Measurements from ENCODE around the gene AP2A2.

DNA sequence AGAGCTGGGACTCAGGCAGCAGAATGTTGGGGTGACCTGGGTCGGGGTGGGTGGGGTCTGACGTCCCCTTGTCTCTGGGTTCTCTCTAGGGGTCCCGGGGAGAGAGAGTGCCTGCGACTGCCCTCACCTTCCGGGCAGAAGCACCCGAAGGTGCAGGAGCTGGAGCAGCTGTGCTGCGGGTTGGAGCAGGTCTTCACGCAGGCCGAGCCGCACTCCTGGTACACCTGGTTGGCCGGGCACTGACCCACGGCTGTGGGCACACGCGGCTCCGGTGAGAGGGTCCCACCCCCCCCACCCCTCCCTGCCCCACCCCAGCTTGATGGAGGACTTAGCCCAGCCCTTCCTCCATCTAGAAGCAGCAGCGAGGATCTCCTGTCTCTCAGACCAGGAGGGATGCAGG lies 104.4 kb downstream of the AP2A2 start:
- TF ChIP-seq POLR2A (IDR thresholded peaks at IDR 0.05), result no peak
- TF ChIP-seq, protein P1, sequence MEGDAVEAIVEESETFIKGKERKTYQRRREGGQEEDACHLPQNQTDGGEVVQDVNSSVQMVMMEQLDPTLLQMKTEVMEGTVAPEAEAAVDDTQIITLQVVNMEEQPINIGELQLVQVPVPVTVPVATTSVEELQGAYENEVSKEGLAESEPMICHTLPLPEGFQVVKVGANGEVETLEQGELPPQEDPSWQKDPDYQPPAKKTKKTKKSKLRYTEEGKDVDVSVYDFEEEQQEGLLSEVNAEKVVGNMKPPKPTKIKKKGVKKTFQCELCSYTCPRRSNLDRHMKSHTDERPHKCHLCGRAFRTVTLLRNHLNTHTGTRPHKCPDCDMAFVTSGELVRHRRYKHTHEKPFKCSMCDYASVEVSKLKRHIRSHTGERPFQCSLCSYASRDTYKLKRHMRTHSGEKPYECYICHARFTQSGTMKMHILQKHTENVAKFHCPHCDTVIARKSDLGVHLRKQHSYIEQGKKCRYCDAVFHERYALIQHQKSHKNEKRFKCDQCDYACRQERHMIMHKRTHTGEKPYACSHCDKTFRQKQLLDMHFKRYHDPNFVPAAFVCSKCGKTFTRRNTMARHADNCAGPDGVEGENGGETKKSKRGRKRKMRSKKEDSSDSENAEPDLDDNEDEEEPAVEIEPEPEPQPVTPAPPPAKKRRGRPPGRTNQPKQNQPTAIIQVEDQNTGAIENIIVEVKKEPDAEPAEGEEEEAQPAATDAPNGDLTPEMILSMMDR (IDR thresholded peaks at IDR 0.05), result no peak
- TF ChIP-seq POLR2AphosphoS5 (IDR thresholded peaks at IDR 0.05; ENCODE audit: insufficient read depth in 1 of 2, low read depth in 1 of 2), result no peak

Measured in vagina (tissue), 2 donors.